DND-41 (cell line): Measurements from ENCODE around the gene MRPS2.

Experiments used
- ATAC-seq: fragments of 200-7000 bp; cut with Tn5 transposase; 3 replicates; pipeline ENCODE4 v1.9.1; 2021; ENCODE audit warnings: low read depth; ENCODE audit not compliant: insufficient read depth
- DNase-seq: peaks from one replicate; pipeline ENCODE4 v3.0.0-alpha.2; 2020
- H2AFZ ChIP-seq: 2 replicates; pipeline ENCODE4 v1.6.0; 2012; ENCODE audit warnings: low read depth, low read length
- H3K27ac ChIP-seq: 2 replicates; pipeline ENCODE4 v1.5.1; 2012; ENCODE audit warnings: low read length, inconsistent platforms
- H3K27me3 ChIP-seq: fragments of 200-600 bp; sonication (generic); 2 replicates; pipeline ENCODE4 v1.6.0; 2012; ENCODE audit warnings: low read length, mild to moderate bottlenecking, inconsistent platforms; ENCODE audit not compliant: insufficient read depth, poor library complexity
- H3K36me3 ChIP-seq: 2 replicates; pipeline ENCODE4 v1.5.1; 2012; ENCODE audit warnings: low read length, inconsistent platforms; ENCODE audit not compliant: insufficient read depth
- H3K4me1 ChIP-seq: 2 replicates; pipeline ENCODE4 v1.5.1; 2012; ENCODE audit warnings: mild to moderate bottlenecking, low read length; ENCODE audit not compliant: insufficient read depth
- H3K4me2 ChIP-seq: 2 replicates; pipeline ENCODE4 v1.6.0; 2012; ENCODE audit warnings: mild to moderate bottlenecking, moderate library complexity, low read length, inconsistent platforms; ENCODE audit not compliant: insufficient read depth
- H3K4me3 ChIP-seq, 2 experiments: fragments of 200-600 bp in 1 of 2; shearing (Covaris generic) in 1 of 2; 2 replicates each; pipeline ENCODE4 v1.5.1; 2012 to 2016; ENCODE audit warnings: inconsistent platforms in 2 of 2, low read length in 2 of 2, mild to moderate bottlenecking in 2 of 2, low read depth in 1 of 2, moderate library complexity in 1 of 2
- H3K79me2 ChIP-seq: 2 replicates; pipeline ENCODE4 v1.6.0; 2012; ENCODE audit warnings: low read length, inconsistent platforms; ENCODE audit not compliant: insufficient read depth
- H3K9ac ChIP-seq: 2 replicates; pipeline ENCODE4 v1.6.0; 2012; ENCODE audit warnings: low read depth, mild to moderate bottlenecking, inconsistent platforms, low read length, moderate library complexity
- H3K9me3 ChIP-seq: 2 replicates; pipeline ENCODE4 v1.5.1; 2012; ENCODE audit warnings: low read length, moderate library complexity, mild to moderate bottlenecking, inconsistent platforms; ENCODE audit not compliant: insufficient read depth, severe bottlenecking
- H4K20me1 ChIP-seq: 2 replicates; pipeline ENCODE4 v1.6.0; 2012; ENCODE audit warnings: low read length; ENCODE audit not compliant: insufficient read depth
- CTCF ChIP-seq: IDR thresholded peaks from 2 replicates; pipeline ENCODE4 v1.5.1; 2012; ENCODE audit warnings: borderline replicate concordance, low read length, moderate library complexity, mild to moderate bottlenecking; ENCODE audit not compliant: poor library complexity, severe bottlenecking; ENCODE audit errors: extremely low read depth
- EZH2 ChIP-seq: IDR thresholded peaks from 3 replicates; pipeline ENCODE4 v1.6.1; 2012; ENCODE audit warnings: borderline replicate concordance, low read depth, mild to moderate bottlenecking, moderate library complexity, low read length, inconsistent platforms; ENCODE audit not compliant: severe bottlenecking

MRPS2 gene

DNA sequence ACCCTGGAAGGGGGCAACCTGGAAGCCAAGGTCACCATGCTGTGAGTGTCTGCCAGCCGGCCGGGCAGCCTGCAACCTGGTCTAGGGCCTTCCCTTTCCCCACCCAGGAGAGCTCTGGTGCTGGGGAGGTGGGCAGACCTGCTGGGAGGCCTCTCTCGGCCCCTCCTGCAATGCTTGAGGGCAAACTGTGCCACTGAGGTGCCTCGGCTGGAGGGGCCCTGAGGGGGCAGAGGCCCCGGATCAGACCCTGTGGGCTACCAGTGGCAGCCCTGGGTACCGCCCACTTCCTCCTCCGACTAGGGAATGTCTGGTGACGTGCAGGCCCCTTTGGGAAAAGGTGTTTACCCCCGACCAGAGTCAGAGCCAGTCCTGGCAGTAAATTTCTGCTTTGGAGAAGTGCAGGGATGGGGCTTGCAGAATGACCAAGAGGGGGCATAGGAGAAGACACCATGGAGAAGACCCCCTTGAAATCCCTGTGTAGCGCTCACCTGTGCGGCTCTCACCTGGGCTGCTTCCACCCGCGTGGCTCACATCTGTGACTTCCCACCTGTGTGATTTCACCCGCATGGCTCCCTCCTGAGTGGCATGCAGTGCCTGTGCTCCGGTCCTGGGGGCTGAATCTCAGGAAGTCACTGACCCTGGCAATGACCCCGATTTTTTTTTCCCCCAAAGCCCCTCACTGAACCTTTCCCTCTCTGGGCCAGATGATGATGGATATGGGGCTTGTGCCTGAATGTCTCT, 21.8 kb downstream of the MRPS2 start:
- Histone ChIP-seq H3K27ac (no peak overlapping the region), H4K20me1 (no peaks in the 10 kb centered on the region), H3K4me1 (no peaks in the 10 kb centered on the region), H3K27me3 (no peaks in the 10 kb centered on the region), H3K9ac (no peak overlapping the region), H3K36me3 (no peaks in the 10 kb centered on the region), H3K9me3 (no peaks in the 10 kb centered on the region), H2AFZ (no peak overlapping the region), H3K4me2 (no peak overlapping the region), H3K79me2 (no peaks in the 10 kb centered on the region), H3K4me3 (no peak overlapping the region)
- ATAC-seq (no peak), DNase-seq (no peak)
- TF ChIP-seq CTCF (no peak), EZH2 (no peak)

DNA sequence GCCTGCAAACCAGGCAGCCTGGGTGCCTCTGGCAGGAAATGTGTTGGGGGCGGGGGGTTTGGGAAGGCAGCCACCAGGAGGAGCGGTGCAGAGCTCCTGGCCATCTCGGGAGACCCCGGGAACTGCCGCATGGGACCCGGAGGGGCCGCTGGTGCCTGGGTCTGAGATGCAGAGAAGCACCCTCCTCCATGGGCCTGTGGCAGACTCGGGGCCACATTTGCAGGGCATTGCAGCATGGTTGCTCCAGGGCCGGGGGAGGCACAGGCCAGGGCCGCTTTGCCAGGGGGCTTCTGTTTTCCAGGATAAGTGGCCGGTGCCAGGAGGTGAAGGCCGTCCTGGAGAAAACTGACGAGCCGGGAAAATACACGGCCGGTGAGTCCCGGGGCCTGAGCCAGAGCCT, 22.4 kb downstream of the MRPS2 start:
- H3K4me2 ChIP-seq = no peak overlapping the region
- no peak overlapping the region for H3K9ac ChIP-seq
- H3K27ac ChIP-seq = no peak overlapping the region
- H3K36me3 ChIP-seq = no peaks in the 10 kb centered on the region
- no peaks in the 10 kb centered on the region for H3K9me3 ChIP-seq
- no peaks in the 10 kb centered on the region for H3K27me3 ChIP-seq
- no peak for DNase-seq
- no peak overlapping the region for H3K4me3 ChIP-seq
- TF ChIP-seq CTCF (no peak), EZH2 (no peak)
- no peaks in the 10 kb centered on the region for H4K20me1 ChIP-seq
- no peaks in the 10 kb centered on the region for H3K79me2 ChIP-seq
- H2AFZ ChIP-seq = no peak overlapping the region
- no peaks in the 10 kb centered on the region for H3K4me1 ChIP-seq
- no peak for ATAC-seq

DNA sequence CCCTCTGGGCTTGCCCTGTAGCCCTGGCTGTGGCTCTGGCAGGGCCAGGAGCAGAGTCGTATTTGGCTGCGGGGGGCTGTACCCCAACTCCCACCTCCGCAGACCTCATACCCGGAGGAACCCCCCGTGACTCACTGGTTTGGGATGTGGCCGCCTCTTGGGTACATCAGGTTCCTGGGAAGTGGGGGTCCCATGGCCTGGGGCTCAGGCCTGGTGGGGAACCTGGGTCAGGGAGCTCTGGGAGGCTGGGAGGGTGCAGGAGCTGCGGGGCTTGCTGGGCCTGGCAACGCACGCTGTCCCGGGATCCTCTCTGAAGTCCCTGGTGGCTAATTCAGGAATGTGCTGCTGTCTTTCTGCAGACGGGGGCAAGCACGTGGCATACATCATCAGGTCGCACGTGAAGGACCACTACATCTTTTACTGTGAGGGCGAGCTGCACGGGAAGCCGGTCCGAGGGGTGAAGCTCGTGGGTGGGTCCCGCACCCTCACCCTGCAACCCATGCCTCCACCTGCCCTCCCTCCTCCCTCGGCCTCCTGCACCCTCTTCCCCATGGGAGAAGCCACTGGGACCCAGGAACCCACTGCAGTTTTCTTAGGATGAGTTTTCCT, 23.1 kb downstream of the MRPS2 start:
- no peaks in the 10 kb centered on the region for H3K79me2 ChIP-seq
- no peaks in the 10 kb centered on the region for H3K4me1 ChIP-seq
- no peaks in the 10 kb centered on the region for H3K9me3 ChIP-seq
- no peak overlapping the region for H3K9ac ChIP-seq
- H3K36me3 ChIP-seq = no peaks in the 10 kb centered on the region
- no peak overlapping the region for H3K27ac ChIP-seq
- DNase-seq (no peak), ATAC-seq (no peak)
- H3K4me2 ChIP-seq = no peak overlapping the region
- no peak overlapping the region for H3K4me3 ChIP-seq
- no peaks in the 10 kb centered on the region for H4K20me1 ChIP-seq
- no peaks in the 10 kb centered on the region for H3K27me3 ChIP-seq
- no peak overlapping the region for H2AFZ ChIP-seq
- no peak for TF ChIP-seq CTCF
- no peak for TF ChIP-seq EZH2
